Activated T-cell treated with anti-CD3 and anti-CD28 coated beads, Interleukin-2, amount 50 U/mL, for 48 hours (primary cell): ENCODE results near the gene LGALS16.
"Not testable (repeated sequence)": the region's sequence is repeated elsewhere in the genome, so short reads cannot be mapped to it uniquely, and the experiment has no call there.

ENCODE experiments used
- DNase-seq, 2 experiments: peaks; one replicate each; pipeline ENCODE4 v3.0.0-alpha.2; 2020

The LGALS16 gene, protein sequence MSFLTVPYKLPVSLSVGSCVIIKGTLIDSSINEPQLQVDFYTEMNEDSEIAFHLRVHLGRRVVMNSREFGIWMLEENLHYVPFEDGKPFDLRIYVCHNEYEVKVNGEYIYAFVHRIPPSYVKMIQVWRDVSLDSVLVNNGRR

DNA sequence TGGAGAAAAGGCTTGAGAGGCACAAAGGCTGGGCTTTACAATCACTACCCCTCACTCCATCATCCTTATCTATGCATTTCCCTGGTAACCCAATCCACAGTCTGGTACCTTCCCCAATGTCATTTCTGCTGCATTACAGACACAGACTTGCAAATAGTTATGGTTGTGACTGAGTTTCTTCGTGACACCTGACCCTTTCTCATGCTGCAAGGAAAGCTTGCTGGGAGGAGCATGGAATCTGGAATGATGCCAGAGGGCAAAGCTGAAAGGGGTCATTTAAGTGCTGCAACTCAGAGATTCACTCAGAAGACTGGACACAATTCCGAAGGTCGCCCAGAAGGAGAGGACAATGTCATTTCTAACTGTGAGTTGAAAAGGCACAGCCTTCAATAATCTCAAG lies at the start of gene LGALS16:
TSS of gene LGALS16 (plus strand) at position 301 of the 400 bp plus-strand sequence. CDS start at position 350, 49 bp downstream.
- no peak for DNase-seq

GRCh38 chr19:39607021-39607420 lies 48.7 kb upstream of the LGALS16 start:
- no peak for DNase-seq

- no peak for DNase-seq
Observed at GRCh38 chr19:39607561-39607960, 48.2 kb upstream of the LGALS16 start.

DNA sequence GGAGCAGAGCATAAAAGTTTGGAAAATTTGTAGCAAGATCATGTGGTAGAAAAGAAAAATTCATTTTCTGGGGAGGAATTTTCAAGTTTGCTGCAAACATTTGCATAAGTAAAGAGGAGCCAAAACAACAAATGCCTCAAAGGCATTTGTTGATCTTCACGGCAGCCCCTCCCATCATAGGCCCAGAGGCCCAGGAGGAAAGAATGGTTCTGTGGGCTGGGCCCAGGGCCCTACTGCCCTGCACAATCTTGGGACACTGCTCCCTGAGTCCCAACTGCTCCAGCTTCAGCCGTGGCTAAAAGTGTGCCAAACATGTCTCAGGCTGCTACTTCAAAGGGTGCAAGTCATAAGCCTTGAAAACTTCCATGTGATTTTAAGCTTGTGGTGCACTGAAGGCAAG lies 42.1 kb upstream of the LGALS16 start:
- no peak for DNase-seq

DNA sequence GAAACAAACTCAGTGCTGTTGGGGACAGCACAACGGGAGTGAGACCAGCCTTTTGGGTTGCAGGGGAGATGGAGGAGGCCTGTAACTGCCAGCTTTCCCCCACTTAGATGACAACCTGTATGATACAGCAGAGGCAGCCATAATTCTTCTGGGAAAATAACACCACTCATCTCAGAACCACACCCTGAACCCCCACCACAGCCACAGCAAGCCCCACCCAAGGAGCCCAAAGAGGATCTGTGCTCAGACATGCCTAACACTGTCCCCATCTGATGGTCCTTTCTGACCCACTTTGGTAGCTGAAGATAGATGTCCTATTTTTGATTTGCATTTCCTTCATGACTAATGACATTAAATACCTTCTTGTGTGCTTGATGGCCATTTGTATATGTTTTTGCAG lies 38.0 kb upstream of the LGALS16 start:
- DNase-seq, result no peak

- DNase-seq, result no peak
Observed at GRCh38 chr19:39623946-39624345, 31.8 kb upstream of the LGALS16 start.

- not testable (repeated sequence) for DNase-seq
Observed at GRCh38 chr19:39627631-39628030, 28.1 kb upstream of the LGALS16 start.

DNA sequence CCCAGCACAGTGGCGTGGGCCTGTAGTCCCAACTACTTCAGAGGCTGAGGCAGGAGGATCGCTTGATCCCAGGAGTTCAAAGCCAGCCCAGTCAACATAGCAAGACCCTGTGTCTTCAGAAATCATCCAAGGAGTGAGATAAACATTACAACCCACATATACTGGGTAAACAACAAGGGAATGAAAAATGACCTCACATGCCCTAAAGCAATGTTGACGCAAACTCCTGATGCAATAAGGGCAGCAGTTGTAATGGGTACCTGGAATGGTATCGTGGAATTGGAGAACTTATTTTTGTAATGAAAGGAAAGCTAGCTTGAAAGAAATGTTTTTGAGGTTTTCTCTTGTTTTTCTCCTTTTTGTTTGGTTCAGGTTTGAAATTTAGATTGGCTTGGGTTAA lies 24.5 kb upstream of the LGALS16 start:
- no peak for DNase-seq

GRCh38 chr19:39631626-39632025 lies 24.1 kb upstream of the LGALS16 start:
- no peak for DNase-seq

DNA sequence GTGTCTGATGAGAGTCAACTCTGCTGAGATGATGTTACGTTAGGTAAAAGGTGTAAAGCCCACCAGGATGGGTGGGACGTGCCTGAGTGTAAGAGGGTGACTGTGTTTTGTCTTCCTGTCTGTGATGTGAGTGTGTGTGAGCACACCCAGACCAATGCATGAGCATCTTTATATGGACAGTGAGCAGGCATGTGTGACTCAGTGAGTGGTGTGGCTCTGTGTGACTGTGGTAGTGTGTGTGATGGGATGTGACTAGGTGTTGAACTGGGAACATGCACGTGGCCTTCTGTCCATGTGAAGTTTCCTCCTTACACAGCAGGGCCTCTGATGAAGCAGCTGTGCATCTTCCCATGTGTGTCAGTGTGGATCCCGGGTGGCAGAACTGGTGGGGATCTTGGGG lies 17.8 kb upstream of the LGALS16 start:
- no peak for DNase-seq

DNA sequence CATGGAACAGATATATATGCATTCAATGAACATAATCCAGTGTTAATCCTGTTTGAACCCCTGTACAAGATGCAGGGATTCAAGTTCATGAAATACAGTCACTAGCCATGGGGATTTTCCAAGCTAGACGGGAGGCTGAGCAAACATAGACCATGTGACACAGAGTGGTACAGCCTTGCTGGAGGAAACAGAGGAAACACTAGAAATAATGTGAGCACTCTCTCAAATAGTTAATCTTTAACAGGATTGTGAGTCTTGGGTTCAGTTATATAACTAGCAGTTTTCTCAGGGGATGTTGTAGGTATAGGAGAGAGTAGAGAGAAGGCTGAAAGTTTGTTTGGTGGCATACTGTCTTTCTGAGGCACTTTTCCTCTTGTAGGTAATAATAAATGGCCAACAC lies 13.9 kb upstream of the LGALS16 start:
- no peak for DNase-seq

GRCh38 chr19:39643591-39643990 lies 12.1 kb upstream of the LGALS16 start:
- no peak for DNase-seq

DNA sequence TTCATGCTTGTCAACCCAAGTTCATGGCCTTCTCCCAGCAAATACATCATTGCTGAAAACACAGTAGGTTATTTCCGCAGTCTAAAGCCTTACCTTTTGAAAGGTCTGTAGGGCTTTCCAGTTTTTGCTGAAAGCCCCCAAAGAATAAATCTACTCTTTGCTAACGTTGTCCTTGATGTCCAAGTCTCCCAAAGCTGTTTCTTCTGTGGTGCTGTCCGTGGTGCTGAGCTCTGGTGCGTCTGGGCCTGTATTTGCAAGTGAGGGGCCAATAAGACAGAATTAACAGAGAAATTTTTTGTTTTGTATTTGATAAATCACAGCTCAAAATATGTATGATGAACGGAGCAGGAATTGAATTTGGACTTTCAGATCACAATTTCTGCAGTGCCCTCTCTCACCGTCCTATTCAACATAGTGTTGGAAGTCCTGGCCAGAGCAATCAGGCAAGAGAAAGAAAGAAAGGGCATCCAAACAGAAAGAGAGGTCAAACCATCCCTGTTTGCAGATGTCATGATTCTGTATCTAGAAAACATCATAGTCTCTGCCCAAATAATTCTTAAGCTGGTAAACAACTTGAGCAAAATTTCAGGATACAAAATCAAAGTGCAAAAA lies 9.8 kb upstream of the LGALS16 start:
- DNase-seq, result peak in 1 of 2 experiments; percentile 32

DNA sequence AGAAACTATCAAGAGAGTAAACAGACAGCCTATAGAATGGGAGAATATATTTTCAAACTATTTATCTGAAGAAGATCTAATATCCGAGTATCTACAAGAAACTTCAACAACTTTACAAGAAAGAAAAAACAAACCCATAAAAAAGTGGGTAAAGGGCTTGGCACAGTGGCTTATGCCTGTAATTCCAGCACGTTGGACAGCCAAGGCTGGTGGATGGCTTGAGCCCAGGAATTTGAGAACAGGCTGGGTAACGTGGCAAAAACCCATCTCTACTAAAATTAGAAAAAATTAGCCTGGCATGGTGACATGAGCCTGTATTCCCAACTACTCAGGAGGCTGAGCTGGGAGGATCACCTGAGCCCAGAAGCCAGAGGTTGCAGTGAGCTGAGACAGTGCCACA lies 7.8 kb upstream of the LGALS16 start:
- no peak for DNase-seq

GRCh38 chr19:39659791-39660190 lies 4.1 kb downstream of the LGALS16 start:
- no peak for DNase-seq

GRCh38 chr19:39660661-39661060 lies 4.9 kb downstream of the LGALS16 start:
- no peak for DNase-seq

- DNase-seq, result no peak
Observed at GRCh38 chr19:39661565-39661964, 5.9 kb downstream of the LGALS16 start.

DNA sequence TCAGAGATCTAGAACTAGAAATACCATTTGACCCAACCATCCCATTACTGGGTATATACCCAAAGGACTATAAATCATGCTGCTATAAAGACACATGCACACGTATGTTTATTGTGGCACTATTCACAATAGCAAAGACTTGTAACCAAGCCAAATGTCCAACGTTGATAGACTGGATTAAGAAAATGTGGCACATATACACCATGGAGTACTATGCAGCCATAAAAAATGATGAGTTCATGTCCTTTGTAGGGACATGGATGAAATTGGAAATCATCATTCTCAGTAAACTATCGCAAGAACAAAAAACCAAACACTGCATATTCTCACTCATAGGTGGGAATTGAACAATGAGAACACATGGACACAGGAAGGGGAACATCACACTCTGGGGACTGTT lies 14.1 kb downstream of the LGALS16 start:
- DNase-seq, result not testable (repeated sequence)

DNA sequence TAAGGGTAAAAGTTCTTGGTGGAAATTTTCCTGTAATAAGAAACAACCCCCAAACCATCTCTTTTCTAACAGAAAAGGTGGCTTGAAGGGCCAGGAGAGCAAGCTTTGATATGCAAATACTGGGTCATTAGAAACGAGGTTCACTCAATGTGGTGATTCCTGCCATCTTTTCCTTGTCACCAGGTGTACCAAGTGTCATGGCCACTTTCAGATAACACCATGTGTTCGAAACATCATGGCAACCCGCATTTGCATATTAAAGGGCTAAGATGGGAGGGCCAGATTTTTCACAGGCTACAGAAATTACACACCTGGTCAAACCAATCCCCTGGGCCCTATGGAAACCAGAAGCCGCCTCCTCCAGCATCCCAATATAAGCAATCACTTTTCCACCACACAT lies 15.3 kb downstream of the LGALS16 start:
- no peak for DNase-seq

GRCh38 chr19:39671739-39672363 lies 16.1 kb downstream of the LGALS16 start:
- peak in 1 of 2 experiments; percentile 49 for DNase-seq

- no peak for DNase-seq
Observed at GRCh38 chr19:39672473-39672872, 16.8 kb downstream of the LGALS16 start.

- not testable (repeated sequence) for DNase-seq
Observed at GRCh38 chr19:39673862-39674261, 18.1 kb downstream of the LGALS16 start.

- peak in 1 of 2 experiments; percentile 32 for DNase-seq
Observed at GRCh38 chr19:39676004-39676403, 20.3 kb downstream of the LGALS16 start.
